Glutamatergic neuron (in vitro differentiated cells): ENCODE results near the gene TFDP2. TPM values are rescaled to one million over a fixed set of nuclear protein-coding genes. Genes with fewer than 3 reads are reported as not detected.
"Not testable (repeated sequence)": the region's sequence is repeated elsewhere in the genome, so short reads cannot be mapped to it uniquely, and the experiment has no call there.

Experiments used
- DNase-seq: peaks from one replicate; pipeline ENCODE4 v3.0.0; 2022
- H3K27ac Mint-ChIP-seq: one replicate; pipeline ENCODE4 v1.8.0; 2020; ENCODE audit warnings: mild to moderate bottlenecking, mixed read lengths, inconsistent platforms; ENCODE audit not compliant: unreplicated experiment
- H3K27me3 Mint-ChIP-seq: one replicate; pipeline ENCODE4 v1.8.0; 2020; ENCODE audit warnings: mild to moderate bottlenecking, moderate library complexity, mixed read lengths, inconsistent platforms; ENCODE audit not compliant: unreplicated experiment
- H3K36me3 Mint-ChIP-seq: one replicate; pipeline ENCODE4 v1.8.0; 2020; ENCODE audit warnings: mild to moderate bottlenecking, mixed read lengths, inconsistent platforms; ENCODE audit not compliant: unreplicated experiment
- H3K4me1 Mint-ChIP-seq: one replicate; pipeline ENCODE4 v1.8.0; 2020; ENCODE audit warnings: mild to moderate bottlenecking, low read depth, mixed read lengths, inconsistent platforms; ENCODE audit not compliant: unreplicated experiment
- H3K4me3 Mint-ChIP-seq: one replicate; pipeline ENCODE4 v1.8.0; 2020; ENCODE audit warnings: mild to moderate bottlenecking, mixed read lengths, inconsistent platforms; ENCODE audit not compliant: unreplicated experiment
- H3K9me3 Mint-ChIP-seq: one replicate; pipeline ENCODE4 v1.8.0; 2020; ENCODE audit warnings: mild to moderate bottlenecking, moderate library complexity, mixed read lengths, inconsistent platforms; ENCODE audit not compliant: unreplicated experiment
- total RNA-seq: library from RNA; stranded (reverse); fragmentation: NEBNext Ultra II Directional; extraction: Animal tissue kit (Norgen Biotek cat#: 25700); gene quantifications from one replicate; pipeline ENCODE4 v1.2.1, GENCODE V29; 2021; ENCODE audit not compliant: unreplicated experiment
- TF ChIP-seq, protein P1 (sequence below): fragments of 200-600 bp; sonication (generic); IDR thresholded peaks from one replicate; pipeline ENCODE4 v1.5.0; 2021; ENCODE audit not compliant: partially characterized antibody, unreplicated experiment

TFDP2 gene
- total RNA-seq, 1 donor from 2014 or later = 91.8 TPM

DNA sequence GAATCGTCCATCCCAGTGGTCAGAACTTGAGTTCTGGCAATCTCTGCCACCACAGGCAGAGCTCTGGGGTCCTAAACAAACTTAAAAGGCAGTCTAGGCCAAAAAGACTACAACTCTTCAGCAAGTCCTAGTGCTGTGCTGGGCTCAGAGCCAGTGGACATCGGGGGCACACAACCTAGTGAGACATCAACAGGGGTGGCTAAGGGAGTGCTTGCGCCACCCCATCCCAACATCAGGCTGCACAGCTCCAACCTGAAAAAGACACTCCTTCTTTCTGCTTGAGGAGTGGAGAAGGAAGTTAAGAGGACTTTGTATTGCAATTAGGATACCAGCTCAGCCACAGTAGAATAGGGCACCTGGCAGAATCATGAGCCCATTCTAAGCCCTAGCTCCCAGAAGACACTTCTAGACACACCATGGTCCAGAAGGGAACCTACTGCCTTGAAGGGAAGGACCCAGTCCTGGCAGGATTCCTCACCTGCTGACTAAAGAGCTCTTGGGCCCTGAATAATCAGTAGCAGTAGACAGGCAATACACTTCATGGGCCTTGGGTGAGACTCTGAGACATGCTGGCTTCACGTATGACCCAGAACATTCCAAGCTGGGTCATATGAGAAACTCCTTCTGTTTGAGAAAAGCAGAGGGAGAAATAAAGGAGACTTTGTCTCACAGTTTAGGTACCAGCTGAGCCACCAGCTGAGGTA is 72.0 kb downstream of the TFDP2 start:
- Mint-ChIP-seq H3K36me3 (peaks cover 6% of the 10 kb centered on the region), H3K4me3 (no peak overlapping the region), H3K27ac (no peak overlapping the region), H3K4me1 (no peaks in the 10 kb centered on the region), H3K27me3 (no peaks in the 10 kb centered on the region), H3K9me3 (no peaks in the 10 kb centered on the region)
- TF ChIP-seq, protein P1, sequence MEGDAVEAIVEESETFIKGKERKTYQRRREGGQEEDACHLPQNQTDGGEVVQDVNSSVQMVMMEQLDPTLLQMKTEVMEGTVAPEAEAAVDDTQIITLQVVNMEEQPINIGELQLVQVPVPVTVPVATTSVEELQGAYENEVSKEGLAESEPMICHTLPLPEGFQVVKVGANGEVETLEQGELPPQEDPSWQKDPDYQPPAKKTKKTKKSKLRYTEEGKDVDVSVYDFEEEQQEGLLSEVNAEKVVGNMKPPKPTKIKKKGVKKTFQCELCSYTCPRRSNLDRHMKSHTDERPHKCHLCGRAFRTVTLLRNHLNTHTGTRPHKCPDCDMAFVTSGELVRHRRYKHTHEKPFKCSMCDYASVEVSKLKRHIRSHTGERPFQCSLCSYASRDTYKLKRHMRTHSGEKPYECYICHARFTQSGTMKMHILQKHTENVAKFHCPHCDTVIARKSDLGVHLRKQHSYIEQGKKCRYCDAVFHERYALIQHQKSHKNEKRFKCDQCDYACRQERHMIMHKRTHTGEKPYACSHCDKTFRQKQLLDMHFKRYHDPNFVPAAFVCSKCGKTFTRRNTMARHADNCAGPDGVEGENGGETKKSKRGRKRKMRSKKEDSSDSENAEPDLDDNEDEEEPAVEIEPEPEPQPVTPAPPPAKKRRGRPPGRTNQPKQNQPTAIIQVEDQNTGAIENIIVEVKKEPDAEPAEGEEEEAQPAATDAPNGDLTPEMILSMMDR = no peak
- DNase-seq = no peak

DNA sequence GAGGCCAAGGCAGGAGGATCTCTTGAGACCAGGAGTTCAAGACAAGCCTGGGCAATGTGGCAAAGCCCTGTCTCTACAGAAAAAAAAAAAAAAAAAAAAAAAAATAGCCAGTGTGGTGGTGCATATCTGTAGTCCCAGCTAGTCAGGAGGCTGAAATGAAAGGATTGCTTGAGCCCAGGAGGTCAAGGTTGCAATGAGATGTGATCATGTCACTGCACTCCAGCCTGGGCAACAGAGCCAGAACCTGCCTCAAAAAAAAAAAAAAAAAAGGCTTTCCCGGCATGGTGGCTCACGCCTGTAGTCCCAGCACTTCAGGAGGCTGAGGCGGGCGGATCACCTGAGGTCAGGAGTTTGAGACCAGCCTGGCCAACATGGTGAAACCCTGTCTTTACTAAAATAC is 73.7 kb downstream of the TFDP2 start:
- not testable (repeated sequence) for H3K27me3 Mint-ChIP-seq, H3K9me3 Mint-ChIP-seq, H3K4me3 Mint-ChIP-seq, H3K4me1 Mint-ChIP-seq, H3K36me3 Mint-ChIP-seq, DNase-seq, H3K27ac Mint-ChIP-seq

DNA sequence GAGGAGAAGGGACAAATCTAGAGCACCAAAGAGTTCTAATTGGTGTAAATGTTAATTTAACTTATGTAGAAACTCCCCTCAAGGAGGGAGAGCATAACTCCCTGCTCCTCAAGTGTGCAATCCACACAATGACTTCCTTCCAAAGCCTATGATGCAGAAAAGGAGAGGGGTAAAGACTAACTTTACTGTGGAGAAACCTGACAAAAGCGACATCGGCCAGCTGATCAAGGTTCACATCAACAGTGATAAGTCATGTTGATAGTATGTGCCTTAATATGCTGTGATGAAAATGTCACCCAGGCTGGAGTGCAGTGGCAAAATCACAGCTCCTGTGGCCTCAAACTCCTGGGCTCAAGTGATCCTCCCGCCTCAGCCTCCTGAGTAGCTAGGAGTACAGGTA is 76.5 kb downstream of the TFDP2 start:
- Mint-ChIP-seq H3K4me1 (no peaks in the 10 kb centered on the region), H3K27ac (no peak overlapping the region), H3K36me3 (no peaks in the 10 kb centered on the region), H3K4me3 (no peak overlapping the region), H3K9me3 (no peaks in the 10 kb centered on the region), H3K27me3 (peaks cover 2% of the 10 kb centered on the region)
- TF ChIP-seq, protein P1 = no peak
- DNase-seq = no peak

DNA sequence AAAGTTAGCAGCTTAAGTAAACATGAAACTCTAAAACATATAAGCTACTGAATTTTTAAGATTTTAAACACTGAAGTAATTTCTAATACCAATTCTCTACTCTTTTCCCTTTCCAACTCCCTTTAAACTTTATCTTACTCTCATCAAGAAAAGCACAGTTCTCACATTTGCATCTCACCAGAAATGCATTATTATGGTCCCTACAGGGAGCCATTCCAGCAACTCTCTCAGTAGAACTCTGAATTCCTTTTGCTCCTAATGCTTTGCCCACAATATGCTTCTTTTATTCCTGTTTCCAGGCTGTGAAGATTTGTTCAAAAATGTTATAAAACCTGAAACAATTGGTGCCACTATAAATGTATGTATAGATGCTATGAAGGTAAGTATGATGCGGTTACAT is 83.4 kb downstream of the TFDP2 start:
- H3K4me1 Mint-ChIP-seq = peaks cover 13% of the 10 kb centered on the region
- no peak overlapping the region for H3K27ac Mint-ChIP-seq
- no peak for DNase-seq
- H3K9me3 Mint-ChIP-seq = no peaks in the 10 kb centered on the region
- H3K36me3 Mint-ChIP-seq = no peaks in the 10 kb centered on the region
- peaks cover 2% of the 10 kb centered on the region for H3K27me3 Mint-ChIP-seq
- no peak overlapping the region for H3K4me3 Mint-ChIP-seq
- TF ChIP-seq, protein P1 = no peak

DNA sequence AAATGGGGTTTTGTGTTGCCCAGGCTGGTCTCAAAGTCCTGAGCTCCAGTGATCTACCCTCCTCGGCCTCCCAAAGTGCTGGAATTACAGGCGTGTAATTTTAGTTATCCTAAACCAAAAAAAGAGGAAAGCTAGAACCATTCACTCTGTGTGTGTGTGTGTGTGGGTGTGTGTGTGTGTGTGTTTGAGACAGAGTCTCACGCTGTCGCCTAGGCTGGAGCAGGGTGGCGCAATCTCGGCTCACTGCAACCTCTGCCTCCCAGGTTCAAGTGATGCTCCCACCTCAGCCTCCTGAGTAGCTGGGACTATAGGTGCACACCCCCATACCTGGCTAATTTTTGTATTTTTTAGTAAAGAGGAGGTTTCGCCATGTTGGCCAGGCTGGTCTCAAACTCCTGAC is 84.0 kb downstream of the TFDP2 start:
- Mint-ChIP-seq H3K4me3 (no peak overlapping the region), H3K4me1 (peaks cover 13% of the 10 kb centered on the region), H3K27me3 (peaks cover 2% of the 10 kb centered on the region), H3K27ac (no peak overlapping the region), H3K36me3 (no peaks in the 10 kb centered on the region), H3K9me3 (no peaks in the 10 kb centered on the region)
- no peak for DNase-seq
- TF ChIP-seq, protein P1 = no peak

DNA sequence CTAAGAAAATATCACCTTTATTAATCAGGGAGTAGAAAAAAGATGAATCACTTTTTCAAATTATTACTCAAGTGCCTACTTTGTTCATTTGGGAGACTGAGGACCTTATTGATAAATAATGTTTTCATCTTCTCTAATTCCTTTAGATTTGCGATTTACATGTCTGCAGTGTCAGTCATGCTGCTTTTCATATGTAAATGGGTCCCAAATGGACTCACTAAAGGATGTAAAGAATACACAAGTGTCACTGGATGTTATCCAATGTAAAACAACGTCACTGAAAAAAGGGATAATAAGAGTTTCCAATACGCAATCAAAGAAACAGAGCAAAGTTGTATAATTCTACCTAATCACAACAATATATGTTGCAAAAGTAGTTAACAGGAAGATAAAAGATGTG is 84.9 kb downstream of the TFDP2 start:
- Mint-ChIP-seq H3K36me3 (no peaks in the 10 kb centered on the region), H3K27ac (no peak overlapping the region), H3K27me3 (peaks cover 2% of the 10 kb centered on the region), H3K4me3 (no peak overlapping the region), H3K9me3 (no peaks in the 10 kb centered on the region), H3K4me1 (peaks cover 13% of the 10 kb centered on the region)
- TF ChIP-seq, protein P1 = no peak
- no peak for DNase-seq
